ENCODE measurements around the gene MEGF6. TPM values are rescaled to one million over a fixed set of nuclear protein-coding genes. Genes with fewer than 3 reads are reported as not detected.

Gene MEGF6
- total and polyA plus RNA-seq, 2 donors (not counting 3 experiments of a cell fraction or from before 2014, with no cell fraction given) = 22.5 to 63.7 TPM

DNA sequence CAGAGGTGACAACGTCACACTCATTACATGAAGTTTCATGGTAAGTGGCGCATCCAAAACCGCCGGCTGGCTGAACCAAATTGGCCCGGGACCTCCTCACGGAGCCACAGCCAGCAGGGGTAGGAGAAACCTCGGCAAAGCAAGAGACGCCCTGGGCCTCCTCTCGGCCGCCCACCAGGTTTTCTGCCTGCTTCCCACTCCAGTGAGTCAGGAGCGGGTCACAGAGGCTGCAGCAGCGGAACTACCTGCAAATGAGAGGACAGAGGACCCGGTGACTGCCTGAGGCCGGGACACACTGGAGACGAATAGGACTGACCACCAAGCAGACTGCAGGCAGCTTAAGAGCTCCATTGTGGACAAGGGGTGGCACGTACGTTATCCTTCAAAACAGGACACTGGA is 55.0 kb downstream of the MEGF6 start:
- Histone ChIP-seq H4K20me1 (replicated peaks; ENCODE audit: control insufficient read depth, extremely low read depth, insufficient read depth, low read length) (no peaks in the 10 kb centered on the region), H3K36me3 (ENCODE audit: control insufficient read depth in 2 of 2, extremely low read depth in 1 of 2, insufficient read depth in 2 of 2, low read length in 2 of 2) (no peaks in the 10 kb centered on the region), H2AFZ (ENCODE audit: low read depth, low read length) (no peak overlapping the region), H3K9ac (replicated peaks; ENCODE audit: extremely low read depth, insufficient read depth, low read length) (no peak overlapping the region), H3K4me2 (ENCODE audit: insufficient read depth, low read length) (no peak overlapping the region), H3K27me3 (ENCODE audit: control insufficient read depth in 2 of 2, insufficient read depth in 2 of 2, low read length in 2 of 2) (no peaks in the 10 kb centered on the region), H3K79me2 (ENCODE audit: control insufficient read depth, insufficient read depth, low read length) (no peaks in the 10 kb centered on the region), H3K4me1 (ENCODE audit: control insufficient read depth, extremely low read depth, insufficient read depth, low read length) (no peaks in the 10 kb centered on the region), H3K9me1 (replicated peaks; ENCODE audit: control insufficient read depth, extremely low read depth, insufficient read depth, low read length) (no peaks in the 10 kb centered on the region), H3K9me3 (replicated peaks; ENCODE audit: control insufficient read depth, insufficient read depth, low read length) (no peaks in the 10 kb centered on the region), H3K4me3 (replicated peaks in 1 of 3; ENCODE audit: insufficient read depth in 1 of 3, low read depth in 1 of 3, low read length in 3 of 3) (no peak overlapping the region), H3K27ac (ENCODE audit: insufficient read depth, low read depth, low read length) (no peak overlapping the region)
- DNase-seq (ENCODE audit: low read depth, low spot score) = no peak
- ChIA-PET POLR2A (no interaction called here), CTCF (interaction anchor here (0.7 to 1.5 kb wide), 3 partner anchors 8 to 63 kb away, joined by 3 to 6 read pairs (median 5); no protein-coding TSS in a partner anchor)
- intact Hi-C loops (cut with micrococcal nuclease) (no loop called here), dilution Hi-C loops (cut with MboI; ENCODE audit: extremely low pct_ligation_motif_present, low sequenced_read_pairs) (no loop called here)
- BruUV-seq (replicated peaks) = no TSS peak
- FAIRE-seq = no peak
- TF ChIP-seq POLR2A (IDR thresholded peaks at IDR 0.05; ENCODE audit: low read depth, low read length) = no peak
- TF ChIP-seq MYC (IDR thresholded peaks at IDR 0.05; ENCODE audit: low read depth, low read length) = no peak
- no peak for TF ChIP-seq EZH2 (IDR thresholded peaks at IDR 0.05; ENCODE audit: borderline replicate concordance, low read depth, low read length, severe bottlenecking)
- TF ChIP-seq JUN (IDR thresholded peaks at IDR 0.05; ENCODE audit: borderline replicate concordance, insufficient read depth, insufficient read length, low read depth) = no peak
- TF ChIP-seq, protein P1, sequence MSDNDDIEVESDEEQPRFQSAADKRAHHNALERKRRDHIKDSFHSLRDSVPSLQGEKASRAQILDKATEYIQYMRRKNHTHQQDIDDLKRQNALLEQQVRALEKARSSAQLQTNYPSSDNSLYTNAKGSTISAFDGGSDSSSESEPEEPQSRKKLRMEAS (IDR thresholded peaks at IDR 0.05; ENCODE audit: insufficient read depth, insufficient read length) = no peak
- no peak for TF ChIP-seq FOS (IDR thresholded peaks at IDR 0.05; ENCODE audit: borderline replicate concordance, insufficient read depth, low read length)
- TF ChIP-seq POLR2AphosphoS5 (IDR thresholded peaks at IDR 0.05; ENCODE audit: insufficient read depth, low read depth, low read length) = no peak
- TF ChIP-seq, protein P2, sequence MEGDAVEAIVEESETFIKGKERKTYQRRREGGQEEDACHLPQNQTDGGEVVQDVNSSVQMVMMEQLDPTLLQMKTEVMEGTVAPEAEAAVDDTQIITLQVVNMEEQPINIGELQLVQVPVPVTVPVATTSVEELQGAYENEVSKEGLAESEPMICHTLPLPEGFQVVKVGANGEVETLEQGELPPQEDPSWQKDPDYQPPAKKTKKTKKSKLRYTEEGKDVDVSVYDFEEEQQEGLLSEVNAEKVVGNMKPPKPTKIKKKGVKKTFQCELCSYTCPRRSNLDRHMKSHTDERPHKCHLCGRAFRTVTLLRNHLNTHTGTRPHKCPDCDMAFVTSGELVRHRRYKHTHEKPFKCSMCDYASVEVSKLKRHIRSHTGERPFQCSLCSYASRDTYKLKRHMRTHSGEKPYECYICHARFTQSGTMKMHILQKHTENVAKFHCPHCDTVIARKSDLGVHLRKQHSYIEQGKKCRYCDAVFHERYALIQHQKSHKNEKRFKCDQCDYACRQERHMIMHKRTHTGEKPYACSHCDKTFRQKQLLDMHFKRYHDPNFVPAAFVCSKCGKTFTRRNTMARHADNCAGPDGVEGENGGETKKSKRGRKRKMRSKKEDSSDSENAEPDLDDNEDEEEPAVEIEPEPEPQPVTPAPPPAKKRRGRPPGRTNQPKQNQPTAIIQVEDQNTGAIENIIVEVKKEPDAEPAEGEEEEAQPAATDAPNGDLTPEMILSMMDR (IDR thresholded peaks at IDR 0.05; ENCODE audit: extremely low read depth in 1 of 2, insufficient read depth in 1 of 2, low read depth in 1 of 2, low read length in 2 of 2) = no peak

All from endothelial cell of umbilical vein (primary cell).